ENCODE data around the gene USE1. TPM values are rescaled to one million over a fixed set of nuclear protein-coding genes. Genes with fewer than 3 reads are reported as not detected.

USE1 gene
- total RNA-seq, 2 experiments from 2014 or later: 19.9 to 20.4 TPM

DNA sequence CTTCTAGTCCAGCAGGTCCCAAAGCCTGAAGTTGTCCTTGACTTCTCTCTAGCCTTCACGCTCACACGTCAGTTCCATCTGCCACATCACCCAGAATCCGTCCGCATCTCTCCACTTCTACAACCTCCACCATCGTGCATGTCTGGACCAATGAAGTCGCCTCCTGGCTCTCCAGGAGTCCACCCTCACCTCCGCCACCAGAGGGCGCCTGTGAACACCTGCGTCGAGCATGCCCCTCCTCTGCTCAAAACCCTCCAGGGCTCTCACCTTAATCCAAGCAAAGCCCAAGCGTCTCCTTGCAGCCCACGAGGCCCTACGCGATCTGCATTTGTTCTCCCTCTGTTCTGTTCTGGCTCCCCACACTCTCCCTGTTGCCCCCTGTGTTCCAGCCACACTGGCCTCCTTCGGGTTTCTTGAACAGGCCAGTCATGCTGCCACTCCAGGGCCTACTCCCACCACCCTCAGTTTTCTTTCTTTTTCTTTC lies 45.7 kb downstream of the USE1 start:
- Mint-ChIP-seq H3K27me3 (no peaks in the 10 kb centered on the region), H3K27ac (no peak overlapping the region), H3K36me3 (ENCODE audit: low read depth) (no peaks in the 10 kb centered on the region), H3K4me1 (peaks cover 19% of the 10 kb centered on the region), H3K4me3 (no peak overlapping the region), H3K9me3 (no peaks in the 10 kb centered on the region)
- ChIA-PET CTCF (interaction anchor here (0.6 to 7.9 kb wide), 18 partner anchors 9 to 1117 kb away, joined by 3 to 64 read pairs (median 3); partner anchors contain the start of genes ANKLE1, MRPL34 and OCEL1), POLR2A (interaction anchor here (2.5 kb wide), 1 partner anchor 9 kb away, joined by 7 read pairs; no protein-coding TSS in a partner anchor)
- peak; percentile 92 for DNase-seq

DNA sequence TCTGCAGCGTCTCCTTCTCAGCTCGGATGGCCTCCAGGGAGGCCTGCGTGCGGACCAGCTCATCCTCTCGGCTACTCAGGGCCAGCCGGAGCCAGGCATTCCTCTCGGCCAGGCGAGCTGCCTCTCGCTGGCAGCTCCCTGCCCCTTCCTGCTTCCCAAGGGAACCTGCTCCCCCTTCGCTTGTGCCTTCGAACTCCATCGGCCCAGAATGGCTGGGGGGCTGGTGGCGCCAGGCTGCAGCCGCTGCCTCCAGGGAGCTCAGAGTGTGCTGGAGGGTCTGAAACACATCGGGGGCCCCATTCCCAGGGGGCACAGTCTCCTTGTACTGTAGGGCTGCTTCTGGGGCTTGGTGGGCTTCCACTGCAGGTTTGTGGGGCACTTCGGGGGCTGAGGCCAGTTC lies 47.4 kb downstream of the USE1 start:
- no peak for DNase-seq
- H3K36me3 Mint-ChIP-seq (ENCODE audit: low read depth): no peaks in the 10 kb centered on the region
- H3K27me3 Mint-ChIP-seq: no peaks in the 10 kb centered on the region
- POLR2A ChIA-PET: interaction anchor here (1.3 to 2.5 kb wide), 2 partner anchors 10 to 29 kb away, joined by 3 to 7 read pairs; no protein-coding TSS in a partner anchor
- no peak overlapping the region for H3K4me3 Mint-ChIP-seq
- no peaks in the 10 kb centered on the region for H3K9me3 Mint-ChIP-seq
- peaks cover 26% of the 10 kb centered on the region for H3K4me1 Mint-ChIP-seq
- no peak overlapping the region for H3K27ac Mint-ChIP-seq
- CTCF ChIA-PET: interaction anchor here (0.7 to 7.9 kb wide), 4 partner anchors 19 to 177 kb away, joined by 3 to 64 read pairs (median 4); partner anchors contain the start of gene ANKLE1

GRCh38 chr19:17263712-17264640 lies 48.8 kb downstream of the USE1 start:
- POLR2A ChIA-PET: interaction anchor here (1.0 to 1.3 kb wide), 4 partner anchors 12 to 156 kb away, joined by 3 read pairs; partner anchors contain the start of genes MVB12A and OCEL1
- Mint-ChIP-seq H3K4me1 (peaks cover 34% of the 10 kb centered on the region), H3K4me3 (no peak overlapping the region), H3K9me3 (no peaks in the 10 kb centered on the region), H3K27ac (no peak overlapping the region), H3K36me3 (ENCODE audit: low read depth) (no peaks in the 10 kb centered on the region), H3K27me3 (no peaks in the 10 kb centered on the region)
- no peak for DNase-seq
- CTCF ChIA-PET: interaction anchor here (1.1 to 7.9 kb wide), 5 partner anchors 18 to 58 kb away, joined by 3 to 64 read pairs (median 6); partner anchors contain the start of genes ANKLE1 and DDA1

DNA sequence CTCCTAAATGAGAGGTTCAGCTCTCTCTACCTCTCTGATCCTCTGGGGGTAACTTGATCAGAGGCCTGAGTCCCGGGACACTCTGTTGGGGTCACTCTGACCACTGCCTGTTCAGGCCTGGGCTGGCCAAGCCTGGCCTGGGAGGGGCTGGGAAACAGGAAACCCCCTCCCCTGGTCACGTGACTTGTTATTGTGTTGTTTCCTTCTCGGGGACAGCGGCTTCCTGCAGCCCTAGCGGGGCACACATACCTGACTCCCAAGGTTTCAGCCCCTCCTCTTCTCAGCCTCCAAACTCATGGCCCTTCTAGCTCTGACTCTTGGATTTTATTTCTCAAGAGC lies 49.5 kb downstream of the USE1 start, which contains the start of gene USHBP1:
TSS of gene USHBP1 (minus strand) at position 105 of the 339 bp plus-strand sequence. CDS start 446 bp downstream, outside the sequence.
- CTCF ChIA-PET: interaction anchor here (1.0 to 7.9 kb wide), 8 partner anchors 9 to 199 kb away, joined by 3 to 64 read pairs (median 4); partner anchors contain the start of genes ANKLE1 and DDA1
- Mint-ChIP-seq H3K27me3 (no peaks in the 10 kb centered on the region), H3K36me3 (ENCODE audit: low read depth) (no peaks in the 10 kb centered on the region), H3K4me1 (peaks cover 35% of the 10 kb centered on the region), H3K9me3 (no peaks in the 10 kb centered on the region), H3K27ac (no peak within 1 kb of the TSS), H3K4me3 (no peak within 1 kb of the TSS)
- POLR2A ChIA-PET: interaction anchor here (0.8 to 1.5 kb wide), 5 partner anchors 12 to 155 kb away, joined by 3 read pairs; partner anchors contain the start of genes MVB12A and OCEL1
- DNase-seq: no peak

DNA sequence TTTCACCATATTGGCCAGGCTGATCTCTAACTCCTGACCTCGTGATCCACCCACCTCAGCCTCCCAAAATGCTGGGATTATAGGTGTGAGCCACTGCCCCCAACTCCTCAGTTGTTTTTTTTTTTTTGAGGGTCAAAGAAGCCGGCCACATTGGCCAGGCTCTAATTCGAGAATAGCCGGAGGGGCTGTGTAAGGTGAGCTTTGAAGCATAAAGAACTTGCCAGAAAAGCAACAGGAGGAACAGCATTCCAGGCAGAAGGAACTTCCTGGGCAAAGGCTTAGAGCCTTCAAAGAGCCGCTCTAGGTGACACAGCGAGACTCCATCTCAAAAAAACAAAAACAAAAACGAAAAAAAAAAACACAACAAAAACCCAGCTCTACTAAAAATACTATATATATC lies 50.9 kb downstream of the USE1 start:
- Mint-ChIP-seq H3K36me3 (ENCODE audit: low read depth) (peaks cover 3% of the 10 kb centered on the region), H3K9me3 (no peaks in the 10 kb centered on the region), H3K4me1 (peaks cover 32% of the 10 kb centered on the region), H3K27ac (no peak overlapping the region), H3K27me3 (no peaks in the 10 kb centered on the region), H3K4me3 (no peak overlapping the region)
- ChIA-PET CTCF (interaction anchor here (0.6 to 2.9 kb wide), 11 partner anchors 8 to 230 kb away, joined by 3 to 33 read pairs (median 6); partner anchors contain the start of genes ABHD8, ANKLE1 and DDA1), POLR2A (interaction anchor here (1.5 to 4.2 kb wide), 3 partner anchors 15 to 40 kb away, joined by 3 to 26 read pairs (median 6); partner anchors contain the start of genes ANKLE1 and OCEL1)
- DNase-seq: no peak

- Mint-ChIP-seq H3K36me3 (ENCODE audit: low read depth) (peaks cover 8% of the 10 kb centered on the region), H3K9me3 (no peaks in the 10 kb centered on the region), H3K4me1 (peaks cover 31% of the 10 kb centered on the region), H3K27ac (peak overlapping the region; percentile 47), H3K4me3 (peak overlapping the region; percentile 85), H3K27me3 (no peaks in the 10 kb centered on the region)
- ChIA-PET POLR2A (interaction anchor here (0.5 to 4.2 kb wide), 12 partner anchors 14 to 222 kb away, joined by 3 to 26 read pairs (median 4); partner anchors contain the start of genes ANKLE1, BST2, DDA1 and HAUS8), CTCF (interaction anchor here (0.6 to 2.9 kb wide), 19 partner anchors 9 to 825 kb away, joined by 3 to 33 read pairs (median 4); partner anchors contain the start of genes ABHD8, ANKLE1, DDA1 and MRPL34)
- DNase-seq: no peak
These were observed 51.4 kb downstream of the USE1 start for GRCh38 chr19:17266589-17266974.

DNA sequence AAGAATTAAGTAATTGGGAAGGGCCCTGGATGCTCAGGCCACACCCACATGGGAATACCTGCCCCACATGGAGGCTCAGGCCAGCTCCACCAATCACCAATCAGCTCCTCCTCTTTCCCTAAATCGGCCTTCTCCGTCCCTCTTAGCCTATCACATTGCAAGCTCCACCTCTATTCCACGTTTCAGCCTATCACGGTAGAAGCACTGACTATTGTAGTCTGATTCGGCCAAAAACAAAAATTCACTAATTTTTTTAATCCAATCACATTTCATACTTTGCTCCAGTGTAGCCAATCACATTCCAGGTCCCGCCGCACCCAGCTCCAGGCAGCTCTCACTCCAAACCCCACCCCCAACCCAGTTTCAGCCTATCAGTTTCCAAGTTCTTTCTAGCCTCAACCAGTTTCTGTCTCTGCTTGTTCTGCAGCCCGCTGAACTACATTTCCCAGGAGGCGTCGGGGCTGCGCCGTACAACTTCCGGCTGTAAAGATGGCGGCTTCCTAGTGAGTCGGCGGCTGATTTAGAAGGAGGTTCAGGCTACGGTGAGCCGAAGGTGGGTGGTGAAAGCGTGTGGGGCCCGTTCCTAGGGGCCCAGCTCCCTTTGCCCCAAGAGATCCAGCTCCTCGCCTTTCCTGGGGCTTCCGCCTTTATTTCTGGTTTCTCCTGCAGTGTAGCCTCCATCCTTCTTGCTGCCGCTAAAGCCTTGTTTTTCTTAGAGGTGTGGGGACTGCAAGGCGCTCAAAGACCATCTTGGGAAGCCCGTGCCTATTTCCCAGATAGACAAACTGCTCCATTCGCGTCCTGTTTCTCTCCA lies 52.0 kb downstream of the USE1 start, which contains the start of gene BABAM1:
TSS of gene BABAM1 (plus strand) at position 469 of the 814 bp plus-strand sequence. CDS start 1,364 bp downstream, outside the sequence.
- H3K27me3 Mint-ChIP-seq: no peaks in the 10 kb centered on the region

DNA sequence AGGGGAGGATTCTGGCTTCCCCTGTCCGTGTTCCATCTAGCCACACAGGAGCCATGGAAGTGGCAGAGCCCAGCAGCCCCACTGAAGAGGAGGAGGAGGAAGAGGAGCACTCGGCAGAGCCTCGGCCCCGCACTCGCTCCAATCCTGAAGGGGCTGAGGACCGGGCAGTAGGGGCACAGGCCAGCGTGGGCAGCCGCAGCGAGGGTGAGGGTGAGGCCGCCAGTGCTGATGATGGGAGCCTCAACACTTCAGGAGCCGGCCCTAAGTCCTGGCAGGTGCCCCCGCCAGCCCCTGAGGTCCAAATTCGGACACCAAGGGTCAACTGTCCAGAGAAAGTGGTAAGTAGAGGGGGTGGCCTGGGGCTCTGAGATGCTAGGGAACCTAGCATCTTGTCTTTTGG lies 53.6 kb downstream of the USE1 start:
- POLR2A ChIA-PET: interaction anchor here (4.2 kb wide), 1 partner anchor 12 kb away, joined by 26 read pairs; the partner anchor contains the start of gene ANKLE1
- CTCF ChIA-PET: interaction anchor here (0.7 to 2.9 kb wide), 5 partner anchors 14 to 496 kb away, joined by 3 to 33 read pairs (median 10); partner anchors contain the start of gene ANKLE1
- no peak overlapping the region for H3K27ac Mint-ChIP-seq
- peaks cover 11% of the 10 kb centered on the region for H3K36me3 Mint-ChIP-seq (ENCODE audit: low read depth)
- no peaks in the 10 kb centered on the region for H3K9me3 Mint-ChIP-seq
- peaks cover 28% of the 10 kb centered on the region for H3K4me1 Mint-ChIP-seq
- H3K27me3 Mint-ChIP-seq: no peaks in the 10 kb centered on the region
- no peak for DNase-seq
- peak overlapping the region; percentile 49 for H3K4me3 Mint-ChIP-seq

More for the DNA sequence above, 52.0 kb downstream of the USE1 start, which contains the start of gene BABAM1:
- POLR2A ChIA-PET: interaction anchor here (0.5 to 4.2 kb wide), 19 partner anchors 8 to 919 kb away, joined by 3 to 26 read pairs (median 4); partner anchors contain the start of genes ANKLE1, BST2, CCDC124 and DDA1
- Mint-ChIP-seq H3K27ac (peak within 1 kb of the TSS; percentile 47), H3K9me3 (no peaks in the 10 kb centered on the region), H3K4me3 (peak within 1 kb of the TSS; percentile 85), H3K4me1 (peaks cover 31% of the 10 kb centered on the region), H3K36me3 (ENCODE audit: low read depth) (peaks cover 9% of the 10 kb centered on the region)
- peak; percentile 97 for DNase-seq
- CTCF ChIA-PET: interaction anchor here (0.6 to 2.9 kb wide), 19 partner anchors 9 to 825 kb away, joined by 3 to 33 read pairs (median 4); partner anchors contain the start of genes ABHD8, ANKLE1, DDA1 and MRPL34

Other genes starting within 250 kb of the USE1 start
- 1 to 10 TPM; 1.2 to 1.4 TPM for gene CPAMD8, start 188.5 kb upstream of the USE1 start, total RNA-seq
- 10 to 100 TPM; 37.0 to 40.6 TPM for gene HAUS8, start 139.9 kb upstream of the USE1 start, total RNA-seq
- 100 to 1,000 TPM; 190 to 203 TPM for gene MYO9B, start 139.6 kb upstream of the USE1 start, total RNA-seq
- gene OCEL1, start 10.9 kb downstream of the USE1 start, total RNA-seq: 10 to 100 TPM; 20.9 to 22.6 TPM
- 1 to 10 TPM; 5.7 to 6.5 TPM for gene NR2F6, start 30.6 kb downstream of the USE1 start, total RNA-seq
- gene USHBP1, start 49.4 kb downstream of the USE1 start, total RNA-seq: under 1 TPM; 0.38 to 0.45 TPM
- gene BABAM1, start 52.1 kb downstream of the USE1 start, total RNA-seq: 100 to 1,000 TPM in 1 of 2 experiments, 10 to 100 TPM in 1; 98.5 to 100 TPM
- 1 to 10 TPM; 7.6 to 8.2 TPM for gene ANKLE1, start 66.5 kb downstream of the USE1 start, total RNA-seq
- gene ABHD8, start 88.1 kb downstream of the USE1 start, total RNA-seq: 10 to 100 TPM; 10.6 to 12.2 TPM
- gene MRPL34, start 90.5 kb downstream of the USE1 start, total RNA-seq: 10 to 100 TPM; 82.8 to 98.3 TPM
- 10 to 100 TPM; 58.6 to 61.2 TPM for gene DDA1, start 94.2 kb downstream of the USE1 start, total RNA-seq
- 10 to 100 TPM; 20.2 TPM for gene ANO8, start 119.5 kb downstream of the USE1 start, total RNA-seq
- gene GTPBP3, start 122.2 kb downstream of the USE1 start, total RNA-seq: 10 to 100 TPM; 30.2 to 34.2 TPM
- gene PLVAP, start 162.0 kb downstream of the USE1 start, total RNA-seq: not detected
- 1 to 10 TPM; 4.9 to 7.0 TPM for gene CCDC194, start 178.8 kb downstream of the USE1 start, total RNA-seq
- gene BST2, start 190.3 kb downstream of the USE1 start, total RNA-seq: 100 to 1,000 TPM; 288 to 301 TPM
- gene MVB12A, start 204.7 kb downstream of the USE1 start, total RNA-seq: 10 to 100 TPM; 44.5 to 45.3 TPM
- gene TMEM221, start 233.3 kb downstream of the USE1 start, total RNA-seq: not detected
- not detected for gene NXNL1, start 245.6 kb downstream of the USE1 start, total RNA-seq

Data from activated CD4-positive, alpha-beta memory T cell treated with anti-CD3 and anti-CD28 coated beads, Interleukin-2, amount 10 ng/mL, durations not matched to agents 7 days and 5 days (primary cell).